Epithelial cell of proximal tubule (primary cell): ENCODE results near the gene GSG1. TPM values are rescaled to one million over a fixed set of nuclear protein-coding genes. Genes with fewer than 3 reads are reported as not detected.

Source experiments
- DNase-seq: peaks from one replicate; pipeline ENCODE4 v3.0.0-alpha.2; 2011; ENCODE audit warnings: low read depth
- H3K4me3 ChIP-seq: 2 replicates; pipeline ENCODE4 v1.5.1; 2011; ENCODE audit warnings: low read depth, mild to moderate bottlenecking, low read length
- total RNA-seq: library from RNA; depleted of rRNA; stranded (reverse); fragments of >200 nt; gene quantifications from 2 replicates; pipeline ENCODE4 v1.2.3, GENCODE V29; 2015
- TF ChIP-seq, protein P1 (sequence below): conservative IDR thresholded peaks from 2 replicates; pipeline ENCODE4 v1.5.1; 2012; ENCODE audit warnings: low read depth, mild to moderate bottlenecking, low read length

GSG1 gene
- total RNA-seq, 1 donor from 2014 or later = 0.75 TPM

DNA sequence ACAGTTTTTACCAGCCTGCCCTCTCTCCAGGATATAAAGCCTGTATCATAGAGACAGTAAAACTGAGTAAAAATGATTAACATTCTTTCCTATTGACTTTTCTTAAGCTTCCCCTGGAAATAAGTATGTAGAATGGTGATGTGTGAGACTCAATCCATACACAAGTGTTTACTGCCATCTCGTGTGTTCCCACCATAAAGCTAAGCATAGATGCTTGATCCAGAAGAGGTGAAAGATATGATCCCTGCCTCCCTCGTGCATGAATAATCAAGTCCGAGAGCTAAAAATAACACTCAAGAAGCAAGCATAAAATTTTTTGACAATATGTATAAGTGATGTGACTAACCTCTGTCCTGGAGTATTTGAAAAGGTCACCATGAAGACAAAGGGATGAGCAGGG, 16.9 kb upstream of the GSG1 start:
- H3K4me3 ChIP-seq = no peak overlapping the region
- TF ChIP-seq, protein P1, sequence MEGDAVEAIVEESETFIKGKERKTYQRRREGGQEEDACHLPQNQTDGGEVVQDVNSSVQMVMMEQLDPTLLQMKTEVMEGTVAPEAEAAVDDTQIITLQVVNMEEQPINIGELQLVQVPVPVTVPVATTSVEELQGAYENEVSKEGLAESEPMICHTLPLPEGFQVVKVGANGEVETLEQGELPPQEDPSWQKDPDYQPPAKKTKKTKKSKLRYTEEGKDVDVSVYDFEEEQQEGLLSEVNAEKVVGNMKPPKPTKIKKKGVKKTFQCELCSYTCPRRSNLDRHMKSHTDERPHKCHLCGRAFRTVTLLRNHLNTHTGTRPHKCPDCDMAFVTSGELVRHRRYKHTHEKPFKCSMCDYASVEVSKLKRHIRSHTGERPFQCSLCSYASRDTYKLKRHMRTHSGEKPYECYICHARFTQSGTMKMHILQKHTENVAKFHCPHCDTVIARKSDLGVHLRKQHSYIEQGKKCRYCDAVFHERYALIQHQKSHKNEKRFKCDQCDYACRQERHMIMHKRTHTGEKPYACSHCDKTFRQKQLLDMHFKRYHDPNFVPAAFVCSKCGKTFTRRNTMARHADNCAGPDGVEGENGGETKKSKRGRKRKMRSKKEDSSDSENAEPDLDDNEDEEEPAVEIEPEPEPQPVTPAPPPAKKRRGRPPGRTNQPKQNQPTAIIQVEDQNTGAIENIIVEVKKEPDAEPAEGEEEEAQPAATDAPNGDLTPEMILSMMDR = no peak
- no peak for DNase-seq

DNA sequence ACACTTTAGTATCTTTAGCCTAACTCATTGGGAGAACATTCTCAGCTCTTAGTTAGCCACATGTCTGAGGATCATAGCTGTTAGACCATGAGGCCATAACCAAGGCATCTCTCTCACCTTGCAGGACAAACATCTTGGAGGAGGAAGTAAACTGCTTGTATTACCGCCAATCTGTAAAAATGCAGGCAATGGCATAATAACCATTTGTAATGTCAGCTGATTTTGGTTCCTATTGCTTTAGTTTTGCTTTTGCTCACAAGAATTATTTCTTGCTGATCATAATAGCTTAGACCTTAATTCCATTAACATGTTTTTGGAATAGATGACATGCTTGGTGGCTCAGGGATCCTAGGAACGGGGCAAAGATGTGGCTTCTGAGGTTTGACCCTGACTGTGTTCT, 16.4 kb upstream of the GSG1 start:
- H3K4me3 ChIP-seq = no peak overlapping the region
- no peak for DNase-seq
- TF ChIP-seq, protein P1 = no peak

DNA sequence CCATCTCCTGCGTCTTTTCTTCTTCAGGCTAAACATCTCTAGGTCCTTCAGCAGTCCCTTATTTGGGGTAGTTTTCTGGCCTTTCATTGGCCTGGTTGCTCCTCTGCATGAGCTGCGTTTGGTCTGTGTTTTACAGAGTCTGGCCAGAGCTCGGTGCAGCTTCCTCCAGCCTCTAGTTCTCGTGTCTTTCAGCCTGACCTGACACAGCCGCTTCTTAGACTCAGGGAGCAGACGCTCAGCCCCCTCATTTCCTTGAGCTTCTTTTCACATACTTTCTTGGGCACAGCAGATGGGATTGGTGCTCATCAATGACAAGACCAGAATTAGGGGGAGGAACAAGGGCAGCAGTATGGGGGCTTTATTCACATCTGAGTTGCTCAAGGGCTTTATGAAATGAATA, 13.6 kb upstream of the GSG1 start:
- TF ChIP-seq, protein P1 = no peak
- H3K4me3 ChIP-seq = no peak overlapping the region
- no peak for DNase-seq

DNA sequence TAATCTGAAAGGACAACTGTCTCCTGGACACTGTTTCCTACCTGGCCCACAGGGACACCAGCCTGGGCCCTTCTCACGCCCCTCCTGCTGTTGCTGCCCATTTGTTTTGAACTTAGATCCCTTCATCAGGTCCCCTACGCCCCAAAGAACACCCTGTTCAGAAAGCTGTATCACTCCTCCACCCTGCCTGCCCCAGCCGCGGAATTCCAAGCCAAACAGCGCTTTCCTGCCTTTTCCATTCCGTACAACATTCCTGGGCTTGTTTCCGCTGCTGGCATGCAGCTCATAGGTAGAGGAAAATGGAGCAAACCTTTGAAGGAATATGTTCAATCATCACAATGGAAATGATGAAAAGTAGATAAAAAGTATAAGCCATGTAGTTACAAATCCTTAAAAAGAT, 12.8 kb upstream of the GSG1 start:
- no peak overlapping the region for H3K4me3 ChIP-seq
- TF ChIP-seq, protein P1 = no peak
- no peak for DNase-seq

DNA sequence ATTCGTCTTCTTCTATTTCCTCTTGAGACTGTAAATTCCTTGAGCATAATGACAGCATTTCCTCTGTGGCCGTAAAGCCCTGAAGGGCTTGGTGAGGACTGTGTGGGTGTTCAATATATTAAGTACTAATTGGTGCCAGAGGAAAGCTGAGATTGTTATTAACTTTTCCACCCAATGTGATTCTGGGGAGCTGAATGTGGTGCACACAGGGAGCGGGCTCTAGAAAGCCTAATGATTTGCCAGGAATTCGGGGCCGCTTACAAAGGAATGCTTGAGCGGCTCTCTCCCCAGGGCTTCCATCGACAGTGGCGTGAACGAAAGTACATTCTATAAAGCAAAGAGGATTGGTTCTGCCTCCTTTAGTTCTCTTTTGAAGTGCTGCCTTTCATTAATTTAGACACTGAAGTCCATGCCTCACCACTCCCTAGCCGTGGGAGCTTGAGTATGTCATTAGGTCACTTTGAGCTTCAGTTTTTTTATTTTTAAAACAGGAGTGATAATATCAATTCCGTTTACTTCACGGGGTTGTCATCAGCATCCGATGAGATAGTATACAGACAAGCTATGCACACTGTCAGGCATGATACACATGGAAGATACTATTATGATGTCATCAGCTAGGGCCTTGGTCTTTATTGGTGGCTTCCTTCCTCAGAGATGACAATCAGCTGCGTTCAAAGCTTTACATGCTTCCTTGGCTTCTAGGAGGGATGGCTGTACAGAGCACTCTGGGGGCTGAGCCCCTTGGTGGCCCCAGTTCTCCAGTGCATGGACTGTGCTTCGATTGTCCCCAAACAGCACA, 11.0 kb upstream of the GSG1 start:
- peak overlapping the region; percentile 16 for H3K4me3 ChIP-seq
- no peak for DNase-seq
- TF ChIP-seq, protein P1 = no peak

DNA sequence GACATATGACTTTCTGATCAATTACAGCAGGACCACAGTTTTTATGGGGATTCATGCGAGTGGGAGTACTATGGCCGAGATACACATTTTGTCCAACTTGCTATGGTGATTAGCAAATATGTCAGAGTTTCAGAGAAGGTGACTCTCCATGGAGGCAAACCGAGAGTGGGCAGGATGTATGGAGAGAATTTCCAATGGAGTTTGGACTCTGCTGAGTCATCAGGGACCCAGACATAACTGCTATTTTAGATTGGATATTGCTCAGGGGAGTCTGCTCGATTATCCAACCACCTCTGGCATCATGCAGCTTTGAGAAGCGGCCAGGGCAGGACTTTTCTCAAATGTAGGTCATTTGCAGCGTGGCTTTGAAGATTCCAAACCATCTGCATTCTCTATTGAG, 9.5 kb upstream of the GSG1 start:
- DNase-seq = no peak
- H3K4me3 ChIP-seq = no peak overlapping the region
- TF ChIP-seq, protein P1 = no peak

DNA sequence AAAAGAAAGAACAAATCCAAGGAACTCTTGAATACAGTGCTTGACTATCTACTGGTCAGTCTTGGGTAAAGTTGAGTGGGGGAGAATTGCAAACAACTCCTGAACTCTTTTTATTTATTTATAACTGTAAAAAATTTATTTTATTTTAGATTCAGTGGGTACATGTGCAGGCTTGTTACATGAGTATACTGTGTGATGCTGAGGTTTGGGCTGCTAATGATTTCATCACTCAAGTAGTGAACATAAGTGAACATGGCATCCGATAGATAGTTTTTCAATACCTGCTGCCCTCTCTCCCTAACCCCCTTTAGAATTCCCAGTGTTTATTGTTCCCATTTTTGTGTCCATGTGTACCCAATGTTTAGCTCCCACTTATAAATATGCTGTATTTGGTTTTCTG, 3.2 kb upstream of the GSG1 start:
- TF ChIP-seq, protein P1 = no peak
- no peak for DNase-seq
- H3K4me3 ChIP-seq = no peak overlapping the region
